Prostate gland (tissue), 2 donors: ENCODE results near the gene CNPPD1.

Experiments used
- POLR2A ChIP-seq: fragments of 450-650 bp; IDR thresholded peaks from one replicate; pipeline ENCODE4 v1.6.1; 2016; ENCODE audit warnings: antibody characterized with exemption, mild to moderate bottlenecking
- POLR2AphosphoS5 ChIP-seq: sonication (generic); formaldehyde crosslinking; IDR thresholded peaks from one replicate; pipeline ENCODE4 v1.6.1; 2017; ENCODE audit warnings: antibody characterized with exemption
- TF ChIP-seq, protein P1 (sequence below), 4 experiments: fragments of 200-600 bp in 2 of 4; fragments of 450-650 bp in 2 of 4; sonication (generic) in 2 of 4; IDR thresholded peaks; 1 replicate in 3 of 4; 2 replicates in 1 of 4; pipeline ENCODE4 v1.5.1; 2016 to 2019; ENCODE audit warnings: antibody characterized with exemption in 4 of 4, mild to moderate bottlenecking in 2 of 4, moderate library complexity in 2 of 4

DNA sequence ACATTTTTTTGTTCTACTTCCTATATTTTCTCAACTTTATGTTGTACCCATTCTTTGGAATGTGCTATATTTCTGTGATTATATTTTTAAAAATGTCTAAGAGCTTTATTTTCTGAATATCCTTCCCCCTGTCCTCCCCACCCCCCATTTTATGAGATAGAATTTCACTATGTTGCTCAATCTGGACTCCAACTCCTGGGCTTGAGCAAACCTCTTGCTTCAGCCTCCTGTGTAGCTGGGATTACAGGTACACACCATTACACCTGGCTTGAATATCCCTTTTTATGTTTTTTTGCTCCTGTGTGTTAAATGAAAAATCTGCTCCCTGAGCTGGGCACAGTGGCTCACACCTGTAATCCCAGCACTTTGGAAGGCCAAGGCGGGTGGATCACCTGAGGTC, 20.7 kb upstream of the CNPPD1 start:
- TF ChIP-seq, protein P1, sequence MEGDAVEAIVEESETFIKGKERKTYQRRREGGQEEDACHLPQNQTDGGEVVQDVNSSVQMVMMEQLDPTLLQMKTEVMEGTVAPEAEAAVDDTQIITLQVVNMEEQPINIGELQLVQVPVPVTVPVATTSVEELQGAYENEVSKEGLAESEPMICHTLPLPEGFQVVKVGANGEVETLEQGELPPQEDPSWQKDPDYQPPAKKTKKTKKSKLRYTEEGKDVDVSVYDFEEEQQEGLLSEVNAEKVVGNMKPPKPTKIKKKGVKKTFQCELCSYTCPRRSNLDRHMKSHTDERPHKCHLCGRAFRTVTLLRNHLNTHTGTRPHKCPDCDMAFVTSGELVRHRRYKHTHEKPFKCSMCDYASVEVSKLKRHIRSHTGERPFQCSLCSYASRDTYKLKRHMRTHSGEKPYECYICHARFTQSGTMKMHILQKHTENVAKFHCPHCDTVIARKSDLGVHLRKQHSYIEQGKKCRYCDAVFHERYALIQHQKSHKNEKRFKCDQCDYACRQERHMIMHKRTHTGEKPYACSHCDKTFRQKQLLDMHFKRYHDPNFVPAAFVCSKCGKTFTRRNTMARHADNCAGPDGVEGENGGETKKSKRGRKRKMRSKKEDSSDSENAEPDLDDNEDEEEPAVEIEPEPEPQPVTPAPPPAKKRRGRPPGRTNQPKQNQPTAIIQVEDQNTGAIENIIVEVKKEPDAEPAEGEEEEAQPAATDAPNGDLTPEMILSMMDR (IDR thresholded peaks at IDR 0.05), result no peak
- TF ChIP-seq POLR2A, result no peak
- TF ChIP-seq POLR2AphosphoS5, result no peak
